SU-DHL-6 (cell line): ENCODE measurements around the gene SMCR8.
"Not testable (repeated sequence)": the region's sequence is repeated elsewhere in the genome, so short reads cannot be mapped to it uniquely, and the experiment has no call there.

ENCODE experiments used
- H2AFZ ChIP-seq: fragments of 200-600 bp; sonication (generic); 2 replicates; pipeline ENCODE4 v1.6.1; 2014; ENCODE audit warnings: low read depth, mild to moderate bottlenecking, moderate library complexity, mixed read lengths, antibody characterized with exemption, low read length; ENCODE audit not compliant: severe bottlenecking
- H3F3A ChIP-seq: fragments of 200-600 bp; shearing (Covaris generic); 2 replicates; pipeline ENCODE4 v1.6.0; 2016; ENCODE audit warnings: antibody characterized with exemption, mild to moderate bottlenecking; ENCODE audit not compliant: insufficient read depth
- H3K27ac ChIP-seq: fragments of 200-600 bp; sonication (generic); 2 replicates; pipeline ENCODE4 v1.5.1; 2016; ENCODE audit warnings: low read depth, mild to moderate bottlenecking, low read length, moderate library complexity, mixed read lengths
- H3K27me3 ChIP-seq: fragments of 200-600 bp; sonication (generic), shearing (Covaris generic); 2 replicates; pipeline ENCODE4 v1.6.0; 2014; ENCODE audit warnings: mild to moderate bottlenecking, low read length
- H3K36me3 ChIP-seq: fragments of 200-600 bp; sonication (generic); 2 replicates; pipeline ENCODE4 v1.6.1; 2014; ENCODE audit warnings: mild to moderate bottlenecking, low read length, mixed read lengths
- H3K4me2 ChIP-seq: fragments of 300-600, 200-600 bp; shearing (Covaris generic), sonication (generic); 2 replicates; pipeline ENCODE4 v1.6.0; 2014; ENCODE audit warnings: low read length, low read depth, mild to moderate bottlenecking; ENCODE audit not compliant: poor library complexity, severe bottlenecking
- H3K4me3 ChIP-seq: fragments of 200-600 bp; sonication (generic); 2 replicates; pipeline ENCODE4 v1.5.1; 2014; ENCODE audit warnings: antibody characterized with exemption, low read length, mild to moderate bottlenecking, mixed read lengths; ENCODE audit not compliant: insufficient read depth, poor library complexity, severe bottlenecking
- H3K79me2 ChIP-seq: fragments of 200-600 bp; sonication (generic); 2 replicates; pipeline ENCODE4 v1.6.1; 2014; ENCODE audit warnings: mild to moderate bottlenecking, low read length, moderate library complexity; ENCODE audit not compliant: insufficient read depth
- H3K9ac ChIP-seq: fragments of 200-600 bp; sonication (generic); 2 replicates; pipeline ENCODE4 v1.7.0; 2014; ENCODE audit warnings: mild to moderate bottlenecking, low read length
- H3K9me2 ChIP-seq: fragments of 200-600 bp; sonication (generic); replicated peaks from 2 replicates; pipeline ENCODE4 v1.6.1; 2014; ENCODE audit warnings: low read length; ENCODE audit not compliant: insufficient read depth
- H3K9me3 ChIP-seq: fragments of 200-600 bp; sonication (generic); 2 replicates; pipeline ENCODE4 v1.6.1; 2014; ENCODE audit warnings: low read length, mixed read lengths; ENCODE audit not compliant: insufficient read depth
- H4K20me1 ChIP-seq: fragments of 200-600 bp; sonication (generic); 2 replicates; pipeline ENCODE4 v1.6.1; 2014; ENCODE audit warnings: low read depth, mild to moderate bottlenecking, antibody characterized with exemption, low read length, moderate library complexity, mixed read lengths
- EZH2phosphoT487 ChIP-seq: fragments of 200-600 bp; sonication (generic), shearing (Covaris generic); conservative IDR thresholded peaks from 2 replicates; pipeline ENCODE4 v1.6.1; 2018; ENCODE audit warnings: mild to moderate bottlenecking, antibody characterized with exemption, low read length, moderate library complexity, mixed read lengths
- TF ChIP-seq, protein P1 (sequence below): fragments of 200-600 bp; sonication (generic); IDR thresholded peaks from one replicate; pipeline ENCODE4 v1.5.1; 2017; ENCODE audit warnings: antibody characterized with exemption, mild to moderate bottlenecking, low read length, moderate library complexity; ENCODE audit not compliant: insufficient read depth, poor library complexity, severe bottlenecking

The SMCR8 gene

DNA sequence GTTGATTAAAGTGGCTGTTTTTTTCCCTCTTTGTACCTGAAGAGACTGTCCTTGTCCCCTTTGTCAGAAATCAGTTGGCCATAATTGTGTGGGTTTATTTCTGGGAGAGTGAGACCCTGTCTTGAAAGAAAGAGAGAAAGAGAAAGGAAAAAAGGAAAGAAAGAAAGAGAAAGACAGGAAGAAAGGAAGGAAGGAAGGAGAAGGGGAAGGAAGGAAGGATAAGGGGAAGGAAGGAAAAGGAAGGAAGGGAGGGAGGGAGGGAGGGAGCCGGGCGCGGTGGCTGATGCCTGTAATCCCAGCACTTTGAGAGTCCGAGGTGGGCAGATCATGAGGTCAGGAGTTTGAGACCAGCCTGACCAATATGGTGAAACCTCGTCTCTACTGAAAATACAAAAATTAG, 55.7 kb downstream of the SMCR8 start:
- H2AFZ ChIP-seq = no peak overlapping the region
- no peak overlapping the region for H3K4me2 ChIP-seq
- H3K4me3 ChIP-seq = no peak overlapping the region
- H3F3A ChIP-seq = no peaks in the 10 kb centered on the region
- no peaks in the 10 kb centered on the region for H3K27me3 ChIP-seq
- no peak for TF ChIP-seq EZH2phosphoT487
- TF ChIP-seq, protein P1, sequence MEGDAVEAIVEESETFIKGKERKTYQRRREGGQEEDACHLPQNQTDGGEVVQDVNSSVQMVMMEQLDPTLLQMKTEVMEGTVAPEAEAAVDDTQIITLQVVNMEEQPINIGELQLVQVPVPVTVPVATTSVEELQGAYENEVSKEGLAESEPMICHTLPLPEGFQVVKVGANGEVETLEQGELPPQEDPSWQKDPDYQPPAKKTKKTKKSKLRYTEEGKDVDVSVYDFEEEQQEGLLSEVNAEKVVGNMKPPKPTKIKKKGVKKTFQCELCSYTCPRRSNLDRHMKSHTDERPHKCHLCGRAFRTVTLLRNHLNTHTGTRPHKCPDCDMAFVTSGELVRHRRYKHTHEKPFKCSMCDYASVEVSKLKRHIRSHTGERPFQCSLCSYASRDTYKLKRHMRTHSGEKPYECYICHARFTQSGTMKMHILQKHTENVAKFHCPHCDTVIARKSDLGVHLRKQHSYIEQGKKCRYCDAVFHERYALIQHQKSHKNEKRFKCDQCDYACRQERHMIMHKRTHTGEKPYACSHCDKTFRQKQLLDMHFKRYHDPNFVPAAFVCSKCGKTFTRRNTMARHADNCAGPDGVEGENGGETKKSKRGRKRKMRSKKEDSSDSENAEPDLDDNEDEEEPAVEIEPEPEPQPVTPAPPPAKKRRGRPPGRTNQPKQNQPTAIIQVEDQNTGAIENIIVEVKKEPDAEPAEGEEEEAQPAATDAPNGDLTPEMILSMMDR = no peak
- H3K9me3 ChIP-seq = no peaks in the 10 kb centered on the region
- no peaks in the 10 kb centered on the region for H3K79me2 ChIP-seq
- no peak overlapping the region for H3K9ac ChIP-seq
- no peaks in the 10 kb centered on the region for H3K36me3 ChIP-seq
- H3K9me2 ChIP-seq = no peaks in the 10 kb centered on the region
- no peaks in the 10 kb centered on the region for H4K20me1 ChIP-seq
- no peak overlapping the region for H3K27ac ChIP-seq

DNA sequence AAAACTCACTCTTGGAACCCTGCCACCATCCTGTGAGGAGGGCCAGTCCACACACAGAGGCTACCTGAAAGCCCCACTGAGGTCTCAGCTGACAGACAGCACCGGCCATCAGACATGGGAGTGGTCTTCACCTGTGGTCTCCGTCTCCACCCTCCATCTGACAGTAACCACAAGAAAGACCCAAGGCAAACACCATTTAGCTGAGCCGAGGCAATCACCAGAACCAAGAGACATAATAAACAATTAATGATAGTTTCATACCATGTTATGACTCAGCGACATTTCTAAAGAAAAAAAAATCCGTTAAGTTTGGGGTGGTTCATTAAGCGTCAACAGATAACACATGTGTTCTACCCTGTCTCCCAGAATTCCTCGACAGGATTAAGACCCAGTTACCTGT, 56.4 kb downstream of the SMCR8 start:
- Histone ChIP-seq H3F3A (no peaks in the 10 kb centered on the region), H3K9me2 (no peaks in the 10 kb centered on the region), H3K27me3 (no peaks in the 10 kb centered on the region), H3K79me2 (no peaks in the 10 kb centered on the region), H3K4me2 (no peak overlapping the region), H3K36me3 (no peaks in the 10 kb centered on the region), H4K20me1 (no peaks in the 10 kb centered on the region), H3K9me3 (no peaks in the 10 kb centered on the region), H3K9ac (no peak overlapping the region), H2AFZ (no peak overlapping the region), H3K4me3 (no peak overlapping the region), H3K27ac (no peak overlapping the region)
- TF ChIP-seq EZH2phosphoT487 = no peak
- TF ChIP-seq, protein P1 = no peak

DNA sequence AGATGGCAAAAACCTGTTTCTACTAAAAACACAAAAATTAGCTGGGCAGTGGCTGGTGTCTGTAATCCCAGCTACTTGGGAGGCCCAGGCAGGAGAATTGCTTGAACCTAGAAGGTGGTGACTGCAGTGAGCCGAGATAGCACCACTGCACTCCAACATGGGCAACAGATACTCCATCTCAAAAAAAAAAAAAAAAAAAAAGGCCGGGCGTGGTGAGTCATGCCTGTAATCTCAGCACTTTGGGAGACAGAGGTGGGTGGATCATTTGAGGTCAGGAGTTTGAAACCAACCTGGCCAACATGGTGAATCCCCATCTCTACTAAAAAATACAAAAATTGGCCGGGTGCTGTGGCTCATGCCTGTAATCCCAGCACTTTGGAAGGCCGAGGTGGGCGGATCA, 58.1 kb downstream of the SMCR8 start:
- H3F3A ChIP-seq, H4K20me1 ChIP-seq, H2AFZ ChIP-seq, H3K36me3 ChIP-seq, H3K27me3 ChIP-seq, H3K4me3 ChIP-seq, H3K9me3 ChIP-seq, H3K9ac ChIP-seq, H3K9me2 ChIP-seq, H3K4me2 ChIP-seq, H3K27ac ChIP-seq, H3K79me2 ChIP-seq: not testable (repeated sequence)

DNA sequence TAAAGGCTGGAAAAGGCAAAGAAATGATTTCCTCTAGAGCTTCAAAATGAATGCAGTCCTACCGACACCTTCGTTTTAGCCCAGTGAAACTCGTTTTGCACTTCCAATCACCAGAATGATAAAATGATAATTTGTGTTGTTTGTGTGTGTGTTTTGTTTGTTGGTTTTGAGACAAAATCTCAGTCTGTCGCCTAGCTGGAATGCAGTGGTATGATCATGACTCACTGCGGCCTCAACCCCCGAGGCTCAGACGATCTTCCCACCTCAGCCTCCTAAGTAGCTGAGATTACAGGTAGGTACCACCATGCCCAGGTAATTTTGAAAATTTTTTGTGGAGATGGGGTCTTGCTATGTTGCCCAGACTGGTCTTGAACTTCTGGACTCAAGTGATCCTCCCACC, 59.1 kb downstream of the SMCR8 start:
- Histone ChIP-seq H3K4me2 (no peak overlapping the region), H3K9ac (no peak overlapping the region), H3K27me3 (no peaks in the 10 kb centered on the region), H3K27ac (no peak overlapping the region), H3F3A (no peaks in the 10 kb centered on the region), H3K36me3 (no peaks in the 10 kb centered on the region), H3K9me3 (no peaks in the 10 kb centered on the region), H3K4me3 (no peak overlapping the region), H3K79me2 (no peaks in the 10 kb centered on the region), H2AFZ (no peak overlapping the region), H3K9me2 (no peaks in the 10 kb centered on the region), H4K20me1 (no peaks in the 10 kb centered on the region)
- TF ChIP-seq EZH2phosphoT487 = no peak
- TF ChIP-seq, protein P1 = no peak
